GM23338 (cell line): ENCODE measurements around the gene APOBR. TPM values are rescaled to one million over a fixed set of nuclear protein-coding genes. Genes with fewer than 3 reads are reported as not detected.

Source experiments
- ATAC-seq: fragments of 200-7000 bp; cut with Tn5 transposase; 3 replicates; pipeline ENCODE4 v1.9.1; 2020
- DNase-seq: peaks from one replicate; pipeline ENCODE4 v3.0.0-alpha.2; 2015; ENCODE audit warnings: low spot score
- H2AFZ ChIP-seq: fragments of 200-600 bp; sonication (generic); 2 replicates; pipeline ENCODE4 v1.8.0; 2016; ENCODE audit warnings: antibody characterized with exemption, mild to moderate bottlenecking, moderate library complexity
- H3F3A ChIP-seq: fragments of 200-600 bp; sonication (generic); replicated peaks from 2 replicates; pipeline ENCODE4 v1.8.0; 2017; ENCODE audit warnings: antibody characterized with exemption, mixed run types, low read depth
- H3K27ac ChIP-seq: fragments of 200-600 bp; sonication (generic); 2 replicates; pipeline ENCODE4 v1.6.1; 2016; ENCODE audit warnings: low read depth
- H3K27me3 ChIP-seq: fragments of 200-600 bp; sonication (generic); 2 replicates; pipeline ENCODE4 v1.8.0; 2016; ENCODE audit warnings: mild to moderate bottlenecking, mixed run types, moderate library complexity; ENCODE audit not compliant: insufficient read depth
- H3K36me3 ChIP-seq: fragments of 200-600 bp; sonication (generic); 2 replicates; pipeline ENCODE4 v1.8.0; 2016; ENCODE audit warnings: mild to moderate bottlenecking; ENCODE audit not compliant: insufficient read depth
- H3K4me1 ChIP-seq: fragments of 200-600 bp; sonication (generic); 2 replicates; pipeline ENCODE4 v1.8.0; 2016; ENCODE audit warnings: mild to moderate bottlenecking, moderate library complexity; ENCODE audit not compliant: insufficient read depth
- H3K4me2 ChIP-seq: fragments of 200-600 bp; sonication (generic); 2 replicates; pipeline ENCODE4 v1.7.1; 2017; ENCODE audit warnings: mixed run types
- H3K4me3 ChIP-seq: fragments of 200-600 bp; sonication (generic); 2 replicates; pipeline ENCODE4 v1.6.1; 2016; ENCODE audit warnings: mixed run types
- H3K79me2 ChIP-seq: fragments of 200-600 bp; sonication (generic); replicated peaks from 2 replicates; pipeline ENCODE4 v1.8.0; 2017; ENCODE audit warnings: mild to moderate bottlenecking; ENCODE audit not compliant: insufficient read depth
- H3K9me2 ChIP-seq: fragments of 200-600 bp; sonication (generic); 2 replicates; pipeline ENCODE4 v1.8.0; 2017; ENCODE audit not compliant: insufficient read depth
- H4K20me1 ChIP-seq: fragments of 200-600 bp; sonication (generic); replicated peaks from 2 replicates; pipeline ENCODE4 v1.8.0; 2017; ENCODE audit warnings: mild to moderate bottlenecking; ENCODE audit not compliant: insufficient read depth
- H3K27ac Mint-ChIP-seq: 2 replicates; pipeline ENCODE4 v1.8.0; 2020; ENCODE audit warnings: inconsistent platforms, mild to moderate bottlenecking, moderate library complexity, mixed read lengths
- H3K27me3 Mint-ChIP-seq: 3 replicates; pipeline ENCODE4 v1.8.0; 2022; ENCODE audit warnings: low read depth, mild to moderate bottlenecking, moderate library complexity, mixed read lengths, inconsistent platforms; ENCODE audit not compliant: insufficient read depth, poor library complexity
- H3K36me3 Mint-ChIP-seq: 3 replicates; pipeline ENCODE4 v1.8.0; 2021; ENCODE audit warnings: low read depth, mild to moderate bottlenecking, inconsistent platforms, moderate library complexity, mixed read lengths
- H3K4me1 Mint-ChIP-seq: 3 replicates; pipeline ENCODE4 v1.8.0; 2020; ENCODE audit warnings: mild to moderate bottlenecking, inconsistent platforms, mixed read lengths
- H3K4me3 Mint-ChIP-seq: 3 replicates; pipeline ENCODE4 v1.8.0; 2021; ENCODE audit warnings: moderate library complexity, mild to moderate bottlenecking, inconsistent platforms, mixed read lengths
- H3K9me3 Mint-ChIP-seq: 3 replicates; pipeline ENCODE4 v1.8.0; 2020; ENCODE audit warnings: moderate library complexity, mild to moderate bottlenecking, inconsistent platforms, mixed read lengths
- CREB1 ChIP-seq: fragments of 250-450 bp; sonication (Bioruptor Pico); IDR thresholded peaks from 2 replicates; pipeline ENCODE4 v1.5.0; 2020; ENCODE audit warnings: low read depth, mild to moderate bottlenecking, moderate library complexity
- EZH2phosphoT487 ChIP-seq: fragments of 200-600 bp; sonication (generic); IDR thresholded peaks from one replicate; pipeline ENCODE4 v1.8.1; 2018; ENCODE audit warnings: antibody characterized with exemption; ENCODE audit not compliant: unreplicated experiment
- JUNB ChIP-seq: IDR thresholded peaks from one replicate; pipeline ENCODE4 v1.6.1; 2016; ENCODE audit warnings: antibody characterized with exemption; ENCODE audit not compliant: unreplicated experiment
- NANOG ChIP-seq: IDR thresholded peaks from 2 replicates; pipeline ENCODE4 v1.6.1; 2016; ENCODE audit warnings: antibody characterized with exemption, borderline replicate concordance
- POLR2AphosphoS5 ChIP-seq: IDR thresholded peaks from 2 replicates; pipeline ENCODE4 v1.6.1; 2016; ENCODE audit warnings: antibody characterized with exemption, low read depth
- ZNF331 ChIP-seq: fragments of 250-450 bp; sonication (Bioruptor Pico); IDR thresholded peaks from 2 replicates; pipeline ENCODE4 v1.5.0; 2020; ENCODE audit warnings: low read depth, mild to moderate bottlenecking, moderate library complexity
- polyA plus RNA-seq: library from polyadenylated mRNA; unstranded; fragments of >200 nt; fragmentation: Nextera tagmentation; extraction: Ambion mirVana; gene quantifications from 2 replicates; pipeline ENCODE4 v1.2.1, GENCODE V29; 2016
- total RNA-seq: library from RNA; depleted of rRNA; stranded (reverse); fragments of >200 nt; shearing (Covaris generic); gene quantifications from 2 replicates; pipeline ENCODE4 v1.2.3, GENCODE V29; 2014
- TF ChIP-seq, protein P1 (sequence below): IDR thresholded peaks from one replicate; pipeline ENCODE4 v1.6.1; 2018; ENCODE audit warnings: antibody characterized with exemption; ENCODE audit not compliant: unreplicated experiment
- TF ChIP-seq, protein P2 (sequence below), 2 experiments: fragments of 200-600 bp in 1 of 2; sonication (generic) in 1 of 2; conservative IDR thresholded peaks; 2 replicates each; pipeline versions ENCODE4 v1.5.1 to v1.6.1; 2016 to 2017; ENCODE audit warnings: antibody characterized with exemption in 2 of 2, low read depth in 2 of 2, mild to moderate bottlenecking in 2 of 2, moderate library complexity in 1 of 2

The APOBR gene
- total and polyA plus RNA-seq, 2 experiments from 2014 or later, result 0.07 TPM; not detected in 1

DNA sequence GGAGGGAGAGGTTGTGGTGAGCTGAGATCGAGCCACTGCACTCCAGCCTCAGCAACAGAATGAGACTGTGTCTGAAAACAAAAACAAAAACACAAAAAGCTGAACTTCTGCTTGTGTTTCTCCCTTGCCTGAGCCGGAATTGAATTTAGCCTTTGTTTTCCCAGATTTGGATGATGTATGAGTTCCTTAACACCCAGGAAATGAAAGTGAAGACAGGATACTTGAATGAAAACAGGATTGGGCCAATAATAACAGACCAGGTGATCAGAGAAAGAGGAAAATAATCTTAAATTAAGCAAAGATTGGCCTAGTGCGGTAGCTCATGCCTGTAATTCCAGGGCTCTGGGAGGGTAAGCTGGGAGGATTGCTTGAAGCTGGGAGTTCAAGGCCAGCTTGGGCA, 45.9 kb downstream of the APOBR start:
- DNase-seq (no peak), ATAC-seq (no peak)
- Histone ChIP-seq H3K27ac (no peak overlapping the region), H3K79me2 (no peaks in the 10 kb centered on the region), H3K36me3 (no peaks in the 10 kb centered on the region), H3K4me3 (no peak overlapping the region), H4K20me1 (no peaks in the 10 kb centered on the region), H3K4me1 (no peaks in the 10 kb centered on the region), H3K9me2 (no peaks in the 10 kb centered on the region), H3K4me2 (no peak overlapping the region), H3F3A (no peaks in the 10 kb centered on the region), H2AFZ (no peak overlapping the region), H3K27me3 (no peaks in the 10 kb centered on the region)
- Mint-ChIP-seq H3K4me3 (no peak overlapping the region), H3K27ac (no peak overlapping the region), H3K9me3 (no peaks in the 10 kb centered on the region), H3K4me1 (peaks cover 5% of the 10 kb centered on the region; the same call in 2 of the 3 replicates), H3K27me3 (peaks cover 9% of the 10 kb centered on the region), H3K36me3 (no peaks in the 10 kb centered on the region)
- no peak for TF ChIP-seq CREB1 (CRISPR knock-in tag)
- no peak for TF ChIP-seq POLR2AphosphoS5
- no peak for TF ChIP-seq ZNF331 (CRISPR knock-in tag)
- TF ChIP-seq, protein P1, sequence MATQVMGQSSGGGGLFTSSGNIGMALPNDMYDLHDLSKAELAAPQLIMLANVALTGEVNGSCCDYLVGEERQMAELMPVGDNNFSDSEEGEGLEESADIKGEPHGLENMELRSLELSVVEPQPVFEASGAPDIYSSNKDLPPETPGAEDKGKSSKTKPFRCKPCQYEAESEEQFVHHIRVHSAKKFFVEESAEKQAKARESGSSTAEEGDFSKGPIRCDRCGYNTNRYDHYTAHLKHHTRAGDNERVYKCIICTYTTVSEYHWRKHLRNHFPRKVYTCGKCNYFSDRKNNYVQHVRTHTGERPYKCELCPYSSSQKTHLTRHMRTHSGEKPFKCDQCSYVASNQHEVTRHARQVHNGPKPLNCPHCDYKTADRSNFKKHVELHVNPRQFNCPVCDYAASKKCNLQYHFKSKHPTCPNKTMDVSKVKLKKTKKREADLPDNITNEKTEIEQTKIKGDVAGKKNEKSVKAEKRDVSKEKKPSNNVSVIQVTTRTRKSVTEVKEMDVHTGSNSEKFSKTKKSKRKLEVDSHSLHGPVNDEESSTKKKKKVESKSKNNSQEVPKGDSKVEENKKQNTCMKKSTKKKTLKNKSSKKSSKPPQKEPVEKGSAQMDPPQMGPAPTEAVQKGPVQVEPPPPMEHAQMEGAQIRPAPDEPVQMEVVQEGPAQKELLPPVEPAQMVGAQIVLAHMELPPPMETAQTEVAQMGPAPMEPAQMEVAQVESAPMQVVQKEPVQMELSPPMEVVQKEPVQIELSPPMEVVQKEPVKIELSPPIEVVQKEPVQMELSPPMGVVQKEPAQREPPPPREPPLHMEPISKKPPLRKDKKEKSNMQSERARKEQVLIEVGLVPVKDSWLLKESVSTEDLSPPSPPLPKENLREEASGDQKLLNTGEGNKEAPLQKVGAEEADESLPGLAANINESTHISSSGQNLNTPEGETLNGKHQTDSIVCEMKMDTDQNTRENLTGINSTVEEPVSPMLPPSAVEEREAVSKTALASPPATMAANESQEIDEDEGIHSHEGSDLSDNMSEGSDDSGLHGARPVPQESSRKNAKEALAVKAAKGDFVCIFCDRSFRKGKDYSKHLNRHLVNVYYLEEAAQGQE, result no peak
- no peak for TF ChIP-seq JUNB
- no peak for TF ChIP-seq NANOG
- TF ChIP-seq, protein P2, sequence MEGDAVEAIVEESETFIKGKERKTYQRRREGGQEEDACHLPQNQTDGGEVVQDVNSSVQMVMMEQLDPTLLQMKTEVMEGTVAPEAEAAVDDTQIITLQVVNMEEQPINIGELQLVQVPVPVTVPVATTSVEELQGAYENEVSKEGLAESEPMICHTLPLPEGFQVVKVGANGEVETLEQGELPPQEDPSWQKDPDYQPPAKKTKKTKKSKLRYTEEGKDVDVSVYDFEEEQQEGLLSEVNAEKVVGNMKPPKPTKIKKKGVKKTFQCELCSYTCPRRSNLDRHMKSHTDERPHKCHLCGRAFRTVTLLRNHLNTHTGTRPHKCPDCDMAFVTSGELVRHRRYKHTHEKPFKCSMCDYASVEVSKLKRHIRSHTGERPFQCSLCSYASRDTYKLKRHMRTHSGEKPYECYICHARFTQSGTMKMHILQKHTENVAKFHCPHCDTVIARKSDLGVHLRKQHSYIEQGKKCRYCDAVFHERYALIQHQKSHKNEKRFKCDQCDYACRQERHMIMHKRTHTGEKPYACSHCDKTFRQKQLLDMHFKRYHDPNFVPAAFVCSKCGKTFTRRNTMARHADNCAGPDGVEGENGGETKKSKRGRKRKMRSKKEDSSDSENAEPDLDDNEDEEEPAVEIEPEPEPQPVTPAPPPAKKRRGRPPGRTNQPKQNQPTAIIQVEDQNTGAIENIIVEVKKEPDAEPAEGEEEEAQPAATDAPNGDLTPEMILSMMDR (conservative IDR thresholded peaks at IDR 0.05; ENCODE audit: low read depth in 2 of 2), result no peak

DNA sequence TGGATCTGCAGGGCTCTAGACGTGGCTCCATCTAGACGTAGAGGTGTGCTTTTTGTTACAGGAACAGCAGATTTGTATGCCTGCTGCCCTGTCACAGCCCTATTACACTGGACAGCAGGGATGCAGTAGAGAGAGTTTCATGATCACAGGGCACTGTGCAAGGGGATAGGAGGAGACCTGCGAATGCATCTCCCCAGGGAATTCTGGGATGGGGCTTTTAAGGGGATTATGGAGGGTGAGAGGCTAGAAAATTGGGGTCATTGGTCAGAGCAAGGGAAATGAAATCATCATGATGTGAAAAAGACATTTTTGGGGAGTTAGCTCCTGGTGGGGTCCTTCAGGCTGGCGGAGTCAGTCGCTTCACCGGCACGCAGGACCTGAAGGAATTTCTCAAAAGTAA, 48.2 kb downstream of the APOBR start:
- H3K27me3 ChIP-seq, result no peaks in the 10 kb centered on the region
- peaks cover 10% of the 10 kb centered on the region for H3K27me3 Mint-ChIP-seq
- no peak overlapping the region for H3K4me3 Mint-ChIP-seq
- H3K79me2 ChIP-seq, result no peaks in the 10 kb centered on the region
- DNase-seq (no peak), ATAC-seq (no peak)
- H3K9me2 ChIP-seq, result no peaks in the 10 kb centered on the region
- no peaks in the 10 kb centered on the region for H3K36me3 Mint-ChIP-seq
- H3K27ac ChIP-seq, result no peak overlapping the region
- H2AFZ ChIP-seq, result peak overlapping the region; percentile 59; the same call in 1 of the 2 replicates
- H3K9me3 Mint-ChIP-seq, result no peaks in the 10 kb centered on the region
- no peak overlapping the region for H3K4me2 ChIP-seq
- no peaks in the 10 kb centered on the region for H3F3A ChIP-seq
- no peak overlapping the region for H3K27ac Mint-ChIP-seq
- no peaks in the 10 kb centered on the region for H3K36me3 ChIP-seq
- H3K4me1 Mint-ChIP-seq, result peaks cover 5% of the 10 kb centered on the region; the same call in 2 of the 3 replicates
- H3K4me3 ChIP-seq, result no peak overlapping the region
- no peaks in the 10 kb centered on the region for H4K20me1 ChIP-seq
- no peaks in the 10 kb centered on the region for H3K4me1 ChIP-seq
- TF ChIP-seq CREB1 (CRISPR knock-in tag) (no peak), EZH2phosphoT487 (no peak)
- TF ChIP-seq, protein P2 (conservative IDR thresholded peaks at IDR 0.05; ENCODE audit: low read depth in 2 of 2), result no peak
- TF ChIP-seq, protein P1, result no peak
